HG02870 (cell line): ENCODE data around the gene SCP2.

ENCODE experiments used
- ATAC-seq: cut with Tn5 transposase; IDR thresholded peaks from one replicate; pipeline ENCODE4 v1.9.1; 2021; ENCODE audit warnings: mild to moderate bottlenecking, moderate library complexity; ENCODE audit not compliant: unreplicated experiment

Gene SCP2

GRCh38 chr1:53025769-53026112, 98.7 kb downstream of the SCP2 start:
- no peak for ATAC-seq

GRCh38 chr1:53026254-53026653, 99.2 kb downstream of the SCP2 start:
- no peak for ATAC-seq

DNA sequence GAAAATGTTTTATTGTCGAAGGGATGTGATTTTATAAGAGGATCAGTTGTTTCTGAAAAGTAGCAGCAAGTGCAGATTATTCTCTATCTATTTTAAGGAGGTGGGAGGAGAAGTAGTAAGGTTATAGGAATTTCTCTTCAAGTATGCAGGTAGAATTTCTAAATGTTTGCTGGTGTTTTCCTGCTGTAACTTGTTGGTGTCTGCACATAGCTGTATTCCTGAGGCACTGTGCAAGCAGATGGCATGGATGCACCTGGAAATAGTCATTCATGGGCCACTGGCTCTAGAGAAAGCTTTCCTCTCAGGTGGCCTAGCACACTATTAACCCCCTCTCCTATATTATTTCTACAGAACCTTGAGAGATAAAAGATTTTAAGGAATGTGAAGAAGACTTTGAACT, 104.7 kb downstream of the SCP2 start:
- no peak for ATAC-seq

DNA sequence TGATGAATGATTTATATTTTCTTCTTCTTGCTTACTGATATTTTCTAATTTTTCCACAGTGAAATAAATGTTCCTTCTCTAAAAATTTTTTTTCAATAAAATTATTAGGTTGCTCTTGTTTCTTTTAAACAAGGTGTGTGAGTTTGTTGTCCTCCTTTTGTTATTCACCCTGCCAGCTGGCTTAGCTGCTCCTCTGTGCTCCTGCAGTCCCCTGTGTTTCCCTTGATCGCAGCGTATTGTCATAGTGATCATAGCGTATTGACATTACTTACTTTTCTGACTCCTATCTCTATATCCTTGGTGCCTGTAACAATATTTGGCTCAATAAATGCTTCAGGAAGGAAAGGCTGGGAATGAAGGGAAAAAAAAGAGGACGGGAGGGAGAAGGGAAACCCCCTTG, 110.1 kb downstream of the SCP2 start:
- ATAC-seq: no peak

DNA sequence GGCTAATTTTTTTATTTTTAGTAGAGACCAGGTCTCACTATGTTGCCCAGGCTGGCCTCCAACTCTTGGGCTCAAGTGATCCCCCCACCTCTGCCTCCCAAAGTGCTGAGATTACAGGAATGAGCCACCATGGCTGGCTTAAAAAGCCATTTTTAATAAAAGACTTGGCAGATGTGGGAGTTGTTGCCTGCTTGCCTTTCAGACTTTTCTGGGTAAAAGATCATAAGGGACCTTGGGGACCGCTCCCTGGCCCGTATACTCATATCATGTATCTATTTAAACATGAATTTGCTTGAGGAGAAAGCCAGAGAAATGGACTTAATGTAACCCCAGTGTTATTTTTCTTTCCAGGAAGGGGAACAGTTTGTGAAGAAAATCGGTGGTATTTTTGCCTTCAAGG, 111.5 kb downstream of the SCP2 start:
- no peak for ATAC-seq

DNA sequence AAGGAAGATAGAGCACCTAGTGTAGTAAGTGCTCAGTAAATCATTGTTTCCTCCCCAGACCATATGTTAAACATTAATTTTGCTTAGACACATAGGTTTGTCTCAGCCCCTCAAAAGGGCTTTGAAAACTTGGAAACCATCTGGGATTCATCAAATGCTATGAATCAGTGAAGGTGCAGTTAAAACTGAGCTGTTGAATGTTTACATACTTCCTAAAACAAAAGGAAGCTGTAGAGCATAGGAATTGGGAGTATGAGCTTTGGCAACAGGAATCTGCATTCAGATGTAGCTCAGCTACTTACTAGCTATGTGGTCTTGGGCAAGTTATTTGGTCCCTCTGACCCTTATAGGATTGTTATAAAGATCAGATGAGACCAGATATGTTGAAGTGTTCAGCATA, 116.2 kb downstream of the SCP2 start:
- no peak for ATAC-seq

DNA sequence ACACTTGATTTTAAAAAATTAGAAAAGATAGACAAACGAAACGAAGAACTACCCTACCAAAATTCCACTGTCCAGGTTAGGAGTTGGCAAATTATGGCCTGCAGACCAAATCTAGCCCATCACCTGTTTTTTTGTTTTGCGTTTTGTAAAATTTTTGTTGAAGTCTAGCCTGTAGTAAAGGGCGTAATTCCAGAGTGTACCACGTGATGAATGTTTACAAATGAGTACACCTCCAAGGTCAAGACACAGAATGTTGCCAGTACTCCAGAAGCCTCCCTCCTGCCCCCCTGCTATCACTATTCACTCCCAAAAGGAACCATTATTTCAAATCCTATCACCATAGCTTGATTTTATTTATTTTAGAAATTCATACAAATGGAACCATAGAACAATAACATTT, 117.8 kb downstream of the SCP2 start:
- no peak for ATAC-seq

DNA sequence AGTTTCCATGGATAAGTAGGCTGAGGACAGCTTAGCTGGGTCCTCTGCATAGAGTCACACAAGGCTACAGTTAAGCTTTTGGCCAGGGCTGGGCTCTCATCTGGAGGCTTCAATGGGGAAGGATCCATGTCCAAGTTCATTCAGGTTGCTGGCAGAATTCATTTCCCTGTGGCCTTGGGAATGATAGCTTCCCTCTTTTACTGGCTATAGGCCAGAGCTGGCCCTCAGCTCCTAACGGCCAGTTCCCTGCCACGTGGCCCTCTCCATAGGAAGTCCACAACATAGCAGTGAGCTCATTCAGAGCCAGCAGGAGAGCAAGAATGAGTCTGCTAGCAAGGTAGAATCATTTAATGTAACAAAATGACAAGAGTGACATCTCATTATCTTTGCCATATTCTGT, 119.9 kb downstream of the SCP2 start:
- no peak for ATAC-seq

GRCh38 chr1:53047737-53048736, 121.0 kb downstream of the SCP2 start:
- no peak for ATAC-seq

GRCh38 chr1:53048960-53049573, 122.0 kb downstream of the SCP2 start:
- ATAC-seq: no peak

DNA sequence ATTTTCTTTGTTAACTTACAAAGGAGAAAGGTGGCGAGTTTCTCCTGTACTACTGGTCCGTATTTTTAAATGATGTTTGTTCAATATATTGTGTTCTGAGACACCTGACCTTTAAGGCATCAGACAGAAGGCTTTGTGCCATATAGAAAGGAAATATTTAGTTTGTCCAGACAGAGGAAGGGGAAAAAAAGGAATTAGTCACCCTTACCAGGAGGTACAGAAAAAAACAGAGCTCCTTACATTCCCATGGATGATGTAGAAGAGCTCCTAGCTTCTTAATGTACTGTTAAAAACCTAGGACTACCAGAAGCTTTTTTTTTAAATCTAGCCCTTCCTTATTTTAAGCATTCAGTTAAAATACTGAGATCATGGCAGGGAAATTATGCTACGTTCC, 122.5 kb downstream of the SCP2 start:
- ATAC-seq: no peak

DNA sequence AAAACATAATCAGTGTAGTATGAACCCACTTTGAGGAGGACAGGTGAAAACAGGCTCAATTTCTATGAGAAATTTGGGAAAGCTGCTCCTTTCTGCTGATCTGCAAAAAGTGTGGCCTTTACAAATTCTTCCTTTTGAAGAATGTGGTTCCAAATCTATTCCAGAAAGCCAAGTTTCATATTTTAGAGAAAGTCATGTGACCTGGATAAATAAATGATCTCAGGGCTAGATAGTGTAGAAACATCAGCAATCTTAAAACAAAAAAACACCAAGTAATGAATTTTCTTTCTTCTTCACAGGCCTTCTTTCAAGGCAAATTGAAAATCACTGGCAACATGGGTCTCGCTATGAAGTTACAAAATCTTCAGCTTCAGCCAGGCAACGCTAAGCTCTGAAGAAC, 123.2 kb downstream of the SCP2 start:
- ATAC-seq: no peak

DNA sequence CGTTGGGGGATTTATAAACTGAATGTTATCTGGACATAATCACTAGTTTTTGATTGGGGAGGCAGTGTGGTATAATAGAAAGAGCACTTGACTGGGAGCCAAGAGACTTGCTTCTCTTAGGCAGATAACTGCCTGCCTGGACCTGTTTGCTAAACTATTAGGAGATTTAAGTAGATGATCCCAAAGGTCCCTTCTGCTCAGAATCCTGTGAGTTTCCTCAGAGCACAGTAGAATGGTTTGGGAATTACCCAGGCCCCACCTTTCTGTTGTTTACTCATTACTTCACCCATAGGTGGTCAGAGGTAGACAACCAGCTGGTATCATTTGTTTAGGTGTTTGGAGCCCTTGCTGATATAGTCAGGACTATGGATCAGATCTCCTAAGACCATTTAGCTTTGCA, 124.6 kb downstream of the SCP2 start:
- ATAC-seq: no peak

- no peak for ATAC-seq
These were observed 130.1 kb downstream of the SCP2 start for GRCh38 chr1:53057127-53057526.

DNA sequence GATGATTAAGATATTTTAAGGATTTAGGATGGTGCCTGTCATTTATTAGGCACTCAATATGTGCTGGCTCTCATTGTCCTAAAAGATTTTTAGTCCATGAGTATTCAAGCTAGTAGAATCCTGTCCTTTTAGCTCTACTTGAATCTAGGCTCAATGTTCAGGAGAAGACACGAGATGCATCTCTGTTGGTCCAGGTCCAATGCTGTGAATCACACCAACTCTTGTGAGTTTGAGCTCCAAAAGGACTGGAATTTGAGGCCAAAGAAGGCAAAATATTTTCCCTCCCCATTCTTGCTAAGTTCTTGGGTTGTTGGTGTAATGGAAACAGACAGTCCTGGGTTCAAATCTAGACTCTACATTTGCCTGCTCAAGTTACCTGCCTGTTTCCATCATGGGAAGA, 133.5 kb downstream of the SCP2 start:
- ATAC-seq: no peak

DNA sequence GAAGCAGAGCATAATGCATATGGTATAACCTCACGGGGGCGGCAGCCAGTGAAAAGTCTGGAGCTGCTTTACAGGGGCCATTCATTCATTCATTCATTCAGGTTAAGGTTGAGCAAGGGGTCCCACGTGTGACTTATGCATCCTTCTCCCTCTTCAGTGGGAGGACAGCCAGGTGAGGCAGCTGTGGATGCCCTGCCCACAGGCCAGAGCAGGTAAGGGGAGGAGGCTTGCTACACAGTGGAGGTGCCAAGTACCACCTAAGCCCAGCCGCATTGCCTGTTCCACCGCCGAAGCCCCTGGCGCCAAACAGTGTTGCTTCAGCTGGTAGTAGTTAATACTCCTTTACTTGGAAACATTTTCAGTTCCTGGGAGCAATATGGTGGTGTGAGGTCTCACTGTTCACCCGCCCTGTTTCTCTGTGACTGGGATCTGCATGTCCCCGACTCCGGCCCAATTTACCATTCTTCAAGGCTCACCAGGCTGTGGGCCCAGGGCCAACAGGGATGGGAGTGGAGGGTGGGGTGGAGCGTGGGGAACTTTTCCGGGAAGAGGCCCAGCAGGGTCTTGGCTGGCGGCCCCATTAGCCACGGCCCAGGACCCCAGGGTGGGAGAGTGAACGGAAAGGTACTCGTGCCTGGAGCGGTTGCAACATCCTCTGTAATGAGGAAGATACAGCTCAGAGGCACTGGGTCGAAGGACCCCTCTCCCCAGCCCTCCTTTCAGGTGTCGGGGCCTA, 134.2 kb downstream of the SCP2 start:
- no peak for ATAC-seq

- ATAC-seq: no peak
These were observed 135.0 kb downstream of the SCP2 start, which contains the start of gene PODN for GRCh38 chr1:53061859-53062707. TSS of gene PODN (plus strand) at chr1:53062213. CDS start at chr1:53069856, 7,643 bp downstream.

- no peak for ATAC-seq
These were observed 135.9 kb downstream of the SCP2 start for GRCh38 chr1:53062708-53063591.

GRCh38 chr1:53063744-53064515, 136.9 kb downstream of the SCP2 start:
- no peak for ATAC-seq
